Transverse colon (tissue), 4 donors: ENCODE results near the gene ZNF135. TPM values are rescaled to one million over a fixed set of nuclear protein-coding genes. Genes with fewer than 3 reads are reported as not detected.
A peak's percentile ranks its signal among the peaks of the same experiment; 100 is the strongest.

Source experiments
- DNase-seq: peaks from one replicate; pipeline ENCODE4 v3.0.0-alpha.2; 2019
- H3K27ac ChIP-seq, 4 donors: fragments of 200-600 bp; sonication (generic); 2 replicates each; pipeline ENCODE4 v1.5.1; 2016 to 2018; ENCODE audit warnings: inconsistent platforms in 4 of 4
- H3K27me3 ChIP-seq: fragments of 200-600 bp; sonication (generic); 2 replicates; pipeline ENCODE4 v1.5.1; 2017; ENCODE audit warnings: inconsistent platforms
- H3K36me3 ChIP-seq, 4 donors: fragments of 200-600 bp; sonication (generic); 2 replicates each; pipeline ENCODE4 v1.5.1; 2017 to 2019; ENCODE audit warnings: inconsistent platforms in 4 of 4
- H3K4me1 ChIP-seq, 4 donors: fragments of 200-600 bp; sonication (generic); 2 replicates each; pipeline ENCODE4 v1.5.1; 2017 to 2020; ENCODE audit warnings: inconsistent platforms in 4 of 4
- H3K4me3 ChIP-seq, 4 donors: fragments of 200-600 bp; sonication (generic); 1 replicate in 1 of 4; 2 replicates in 3 of 4; pipeline versions ENCODE4 v1.5.1 to v1.6.1; 2017 to 2019; ENCODE audit warnings: inconsistent platforms in 4 of 4
- H3K9me3 ChIP-seq, 2 donors: fragments of 200-600 bp; sonication (generic); 2 replicates each; pipeline ENCODE4 v1.5.1; 2017 to 2019; ENCODE audit warnings: inconsistent platforms in 2 of 2
- EP300 ChIP-seq: sonication (generic); formaldehyde crosslinking; IDR thresholded peaks from one replicate; pipeline ENCODE4 v1.6.1; 2017; ENCODE audit warnings: antibody characterized with exemption, low read depth
- POLR2A ChIP-seq: fragments of 450-650 bp; IDR thresholded peaks from one replicate; pipeline ENCODE4 v1.6.1; 2016; ENCODE audit warnings: antibody characterized with exemption, mild to moderate bottlenecking, moderate library complexity
- POLR2AphosphoS5 ChIP-seq, 3 donors: sonication (generic); formaldehyde crosslinking; IDR thresholded peaks; one replicate each; pipeline ENCODE4 v1.6.1; 2016; ENCODE audit warnings: antibody characterized with exemption in 3 of 3
- WGBS, 2 donors: methylation state at CpG; one replicate each; pipeline ENCODE4 v1.1.5; 2018; ENCODE audit warnings: low coverage in 1 of 2; 5-methylcytosine and 5-hydroxymethylcytosine counted together
- in situ Hi-C, 4 donors: fragments of 200-750 bp; cut with MboI; loops; one replicate each; pipeline versions ENCODE4 v1.15.0 to v1.15.1; 2017; ENCODE audit warnings: low sequenced_read_pairs in 3 of 4, low pct_ligation_motif_present in 1 of 4, low pct_unique_long_range_greater_than_20kb in 1 of 4
- intact Hi-C: fragments of 100-400 bp; cut with DNase I; formaldehyde crosslinking; loops from one replicate; pipeline ENCODE4 v1.15.1; 2023; ENCODE audit warnings: low total_unique reads
- total RNA-seq, 4 donors: library from RNA; depleted of rRNA; stranded (reverse); fragments of >200 nt; gene quantifications; one replicate each; pipeline ENCODE4 v1.1.0, GENCODE V29; 2016
- TF ChIP-seq, protein P1 (sequence below), 5 experiments: fragments of 200-600 bp in 3 of 5; fragments of 450-650 bp in 2 of 5; sonication (generic) in 3 of 5; IDR thresholded peaks; 1 replicate in 2 of 5; 2 replicates in 3 of 5; pipeline ENCODE4 v1.5.1; 2016 to 2017; ENCODE audit warnings: antibody characterized with exemption in 5 of 5, inconsistent platforms in 3 of 5, mild to moderate bottlenecking in 2 of 5, moderate library complexity in 1 of 5

Gene ZNF135
- total RNA-seq, 4 donors from 2014 or later: 1.6 to 20.9 (median 2.1) TPM

DNA sequence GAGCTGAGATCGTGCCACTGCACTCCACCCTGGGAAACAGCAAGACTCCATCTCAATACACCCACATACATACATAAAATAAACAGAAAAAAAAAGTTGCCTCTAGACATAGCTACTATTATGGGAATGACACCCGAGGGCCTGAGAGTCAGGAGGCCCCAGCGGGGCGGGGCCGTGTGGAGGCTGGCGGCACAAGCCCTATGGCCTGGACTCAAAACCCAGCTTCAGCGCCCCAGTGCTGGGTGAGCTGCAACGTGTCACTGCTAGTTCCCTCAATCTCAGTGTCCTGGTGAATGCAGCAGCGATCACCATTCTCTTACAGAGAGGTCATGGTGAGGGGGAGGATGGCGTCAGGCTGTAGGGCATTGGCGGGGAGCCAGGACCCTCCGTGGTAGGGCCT, 34.4 kb upstream of the ZNF135 start:
- Histone ChIP-seq H3K27ac (no peak overlapping the region), H3K4me1 (no peaks in the 10 kb centered on the region), H3K27me3 (no peaks in the 10 kb centered on the region), H3K4me3 (no peak overlapping the region), H3K9me3 (no peaks in the 10 kb centered on the region), H3K36me3 (no peaks in the 10 kb centered on the region)
- WGBS, 2 donors: 90 to 94% methylated on average over 8 to 12 of the region's 12 CpGs
- TF ChIP-seq, protein P1, sequence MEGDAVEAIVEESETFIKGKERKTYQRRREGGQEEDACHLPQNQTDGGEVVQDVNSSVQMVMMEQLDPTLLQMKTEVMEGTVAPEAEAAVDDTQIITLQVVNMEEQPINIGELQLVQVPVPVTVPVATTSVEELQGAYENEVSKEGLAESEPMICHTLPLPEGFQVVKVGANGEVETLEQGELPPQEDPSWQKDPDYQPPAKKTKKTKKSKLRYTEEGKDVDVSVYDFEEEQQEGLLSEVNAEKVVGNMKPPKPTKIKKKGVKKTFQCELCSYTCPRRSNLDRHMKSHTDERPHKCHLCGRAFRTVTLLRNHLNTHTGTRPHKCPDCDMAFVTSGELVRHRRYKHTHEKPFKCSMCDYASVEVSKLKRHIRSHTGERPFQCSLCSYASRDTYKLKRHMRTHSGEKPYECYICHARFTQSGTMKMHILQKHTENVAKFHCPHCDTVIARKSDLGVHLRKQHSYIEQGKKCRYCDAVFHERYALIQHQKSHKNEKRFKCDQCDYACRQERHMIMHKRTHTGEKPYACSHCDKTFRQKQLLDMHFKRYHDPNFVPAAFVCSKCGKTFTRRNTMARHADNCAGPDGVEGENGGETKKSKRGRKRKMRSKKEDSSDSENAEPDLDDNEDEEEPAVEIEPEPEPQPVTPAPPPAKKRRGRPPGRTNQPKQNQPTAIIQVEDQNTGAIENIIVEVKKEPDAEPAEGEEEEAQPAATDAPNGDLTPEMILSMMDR (IDR thresholded peaks at IDR 0.05): no peak
- TF ChIP-seq POLR2A (no peak), POLR2AphosphoS5 (IDR thresholded peaks at IDR 0.05) (no peak), EP300 (no peak)
- in situ Hi-C loops (loop anchor here in 1 of 4 donors (10.0 kb wide), 1 partner anchor 130 kb away; the partner anchor contains the start of gene ZNF329), intact Hi-C loops (no loop called here)
- no peak for DNase-seq

DNA sequence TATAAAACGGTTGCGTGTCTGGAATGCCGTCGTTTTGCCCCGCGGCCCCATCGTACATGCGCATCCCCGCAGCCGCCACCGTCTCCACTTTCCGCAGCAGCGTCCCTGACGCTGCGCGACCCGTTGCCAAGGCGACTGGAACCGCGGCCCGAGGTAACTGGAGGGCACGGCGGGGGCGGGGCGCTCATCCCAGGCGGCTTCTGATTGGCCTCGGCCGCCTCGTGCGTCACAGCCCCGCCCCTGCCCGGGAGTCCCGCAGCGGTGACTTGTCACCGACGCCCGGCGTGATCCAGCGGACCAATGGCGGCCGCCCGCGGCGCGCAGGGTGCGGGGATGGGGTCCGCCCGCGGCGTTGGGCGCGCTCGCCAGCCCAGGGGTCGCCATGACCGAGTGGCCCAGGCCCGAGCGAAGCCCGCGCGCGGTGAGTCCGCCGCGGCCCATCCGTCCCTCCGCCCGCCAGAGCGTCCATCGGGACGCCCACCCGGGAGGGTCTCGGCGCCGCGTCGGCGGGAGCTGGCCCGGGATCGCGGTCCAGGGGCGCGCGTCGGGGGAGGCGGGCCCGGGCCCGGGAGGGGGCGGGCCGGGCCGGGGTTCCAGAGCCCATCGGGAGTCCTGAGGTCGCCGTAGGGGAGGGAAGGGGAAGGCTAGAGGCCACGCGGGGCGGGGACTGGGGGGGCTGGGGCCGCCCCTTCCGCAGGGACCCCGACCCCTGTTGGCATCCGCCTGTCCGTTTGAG, 25.2 kb upstream of the ZNF135 start, which contains the start of gene ZSCAN1:
ZSCAN1 (plus strand) TSS at position 285 of the 736 bp plus-strand sequence. CDS start 3,812 bp downstream, outside the sequence.
- in situ Hi-C loops (no loop called here), intact Hi-C loops (no loop called here)
- TF ChIP-seq POLR2A: no peak
- TF ChIP-seq EP300: no peak
- TF ChIP-seq, protein P1 (IDR thresholded peaks at IDR 0.05): no peak
- TF ChIP-seq POLR2AphosphoS5 (IDR thresholded peaks at IDR 0.05): no peak
- Histone ChIP-seq H3K4me1 (no peaks in the 10 kb centered on the region), H3K27me3 (no peaks in the 10 kb centered on the region), H3K4me3 (peak within 1 kb of the TSS in 3 of 4 donors; percentile 35 to 48 (median 35)), H3K27ac (peak within 1 kb of the TSS in 1 of 4 donors; percentile 63), H3K9me3 (peaks cover 6 to 7% of the 10 kb centered on the region in 2 donors), H3K36me3 (no peaks in the 10 kb centered on the region)
- WGBS, 2 donors: 55% methylated on average over 60 of the region's 101 CpGs; no CpG with 5 or more reads in 1 of the 2 donors
- peak; percentile 66 for DNase-seq

DNA sequence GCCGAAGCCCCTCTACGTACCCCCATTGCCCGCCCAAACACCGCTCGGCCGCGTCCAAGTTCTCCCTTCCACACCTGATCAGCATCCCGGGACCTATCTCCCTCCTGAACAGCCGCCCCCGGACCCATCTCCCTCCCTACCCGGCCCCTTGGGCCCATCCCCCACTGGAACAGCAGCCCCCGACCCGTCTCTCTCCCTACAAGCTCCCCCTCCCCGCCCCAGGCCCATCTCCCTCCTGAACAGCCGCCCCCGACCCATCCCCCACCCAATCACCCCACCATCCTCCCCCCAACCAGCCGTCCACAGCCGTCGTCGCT, 24.6 kb upstream of the ZNF135 start:
- intact Hi-C loops: no loop called here
- Histone ChIP-seq H3K27me3 (no peaks in the 10 kb centered on the region), H3K4me3 (peak overlapping the region in 2 of 4 donors; percentile 35 to 48), H3K4me1 (no peaks in the 10 kb centered on the region), H3K27ac (peak overlapping the region in 1 of 4 donors; percentile 63), H3K36me3 (no peaks in the 10 kb centered on the region), H3K9me3 (peaks cover 6 to 7% of the 10 kb centered on the region in 2 donors)
- TF ChIP-seq EP300 (no peak), POLR2A (no peak), POLR2AphosphoS5 (IDR thresholded peaks at IDR 0.05) (no peak)
- TF ChIP-seq, protein P1 (IDR thresholded peaks at IDR 0.05): no peak
- in situ Hi-C loops: no loop called here
- DNase-seq: no peak
- 35% methylated on average over 12 of the region's 20 CpGs; no CpG with 5 or more reads in 1 of the 2 donors for WGBS, 2 donors

DNA sequence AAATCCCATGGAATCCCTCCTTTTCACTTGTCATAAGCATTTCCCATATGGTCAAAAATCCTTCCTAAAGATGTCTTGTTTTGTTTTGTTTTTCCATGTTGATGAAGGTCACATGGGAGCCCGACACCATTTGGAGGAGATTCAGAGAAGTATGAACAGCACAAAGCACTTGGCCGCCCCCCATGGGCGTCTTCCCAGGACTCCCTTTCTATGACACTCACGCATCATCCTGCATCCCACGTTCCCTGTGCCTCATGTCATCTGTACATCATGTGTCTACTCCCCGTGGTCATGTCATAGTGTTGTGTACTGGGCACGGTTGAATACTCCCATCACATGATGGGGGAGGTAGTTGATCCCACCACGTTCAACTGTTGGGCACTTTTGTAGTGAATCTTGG, 23.2 kb upstream of the ZNF135 start:
- no peak overlapping the region for H3K27ac ChIP-seq
- no peaks in the 10 kb centered on the region for H3K36me3 ChIP-seq
- in situ Hi-C loops: no loop called here
- TF ChIP-seq POLR2A (no peak), POLR2AphosphoS5 (IDR thresholded peaks at IDR 0.05) (no peak), EP300 (no peak)
- TF ChIP-seq, protein P1 (IDR thresholded peaks at IDR 0.05): no peak
- WGBS, 2 donors: 62 to 73% methylated on average over 6 to 8 of the region's 8 CpGs
- no peak overlapping the region for H3K4me3 ChIP-seq
- intact Hi-C loops: no loop called here
- no peaks in the 10 kb centered on the region for H3K4me1 ChIP-seq
- no peak for DNase-seq
- no peaks in the 10 kb centered on the region for H3K27me3 ChIP-seq
- peaks cover 6 to 14% of the 10 kb centered on the region in 2 donors for H3K9me3 ChIP-seq
